Heart left ventricle (tissue), 16 donors: ENCODE results near the gene KIAA1671. TPM values are rescaled to one million over a fixed set of nuclear protein-coding genes. Genes with fewer than 3 reads are reported as not detected.

Source experiments
- ATAC-seq, 4 donors: fragments of 200-7000 bp; cut with Tn5 transposase; one replicate each; pipeline ENCODE4 v1.9.1; 2020 to 2022; ENCODE audit warnings: moderate library complexity in 4 of 4, mild to moderate bottlenecking in 3 of 4, moderate number of reproducible peaks in 1 of 4
- DNase-seq, 5 donors: peaks; one replicate each; pipeline ENCODE4 v3.0.0-alpha.2; 2020
- H3K27ac ChIP-seq, 12 donors: fragments of 200-600 bp; sonication (generic) in 4 of 12; one replicate each; pipeline versions ENCODE4 v1.5.0 to v1.8.0; 2016 to 2022; ENCODE audit warnings: mild to moderate bottlenecking in 2 of 12
- H3K27me3 ChIP-seq, 9 donors: fragments of 200-600 bp; sonication (generic) in 2 of 9; one replicate each; pipeline versions ENCODE4 v1.5.1 to v1.8.0; 2016 to 2022; ENCODE audit warnings: mild to moderate bottlenecking in 3 of 9
- H3K36me3 ChIP-seq, 9 donors: fragments of 200-600 bp; sonication (generic) in 2 of 9; one replicate each; pipeline versions ENCODE4 v1.5.0 to v1.8.0; 2018 to 2022; ENCODE audit warnings: mild to moderate bottlenecking in 2 of 9
- H3K4me1 ChIP-seq, 12 donors: fragments of 200-600 bp; sonication (generic) in 4 of 12; one replicate each; pipeline versions ENCODE4 v1.5.0 to v1.8.0; 2016 to 2022; ENCODE audit warnings: mild to moderate bottlenecking in 3 of 12
- H3K4me3 ChIP-seq, 12 donors: fragments of 200-600 bp; sonication (generic) in 4 of 12; one replicate each; pipeline versions ENCODE4 v1.5.0 to v1.8.0; 2017 to 2022; ENCODE audit warnings: mild to moderate bottlenecking in 9 of 12, moderate library complexity in 4 of 12
- H3K9me3 ChIP-seq, 12 donors: fragments of 200-600 bp; sonication (generic) in 4 of 12; one replicate each; pipeline versions ENCODE4 v1.5.0 to v1.8.0; 2016 to 2022; ENCODE audit warnings: mild to moderate bottlenecking in 1 of 12
- CTCF ChIP-seq, 12 donors: fragments of 200-600 bp; sonication (generic) in 4 of 12; IDR thresholded peaks; one replicate each; pipeline versions ENCODE4 v1.5.0 to v1.8.0; 2018 to 2022; ENCODE audit warnings: antibody characterized with exemption in 12 of 12, mild to moderate bottlenecking in 5 of 12
- POLR2A ChIP-seq, 2 donors: fragments of 450-650 bp; IDR thresholded peaks; one replicate each; pipeline ENCODE4 v1.6.1; 2017; ENCODE audit warnings: antibody characterized with exemption in 2 of 2, mild to moderate bottlenecking in 2 of 2, moderate library complexity in 2 of 2
- WGBS, 4 donors: extraction: QIAGEN DNeasy Blood & Tissue Kit in 2 of 4; methylation state at CpG; one replicate each; pipeline versions ENCODE4 v1.1.5 to v1.1.7; 2013 to 2018; 5-methylcytosine and 5-hydroxymethylcytosine counted together
- intact Hi-C, 10 donors: fragments of 100-400 bp; cut with DNase I; formaldehyde crosslinking; loops; one replicate each; pipeline versions ENCODE4 v1.11.1 to v1.14.2; 2022
- polyA plus RNA-seq, 2 donors: library from polyadenylated mRNA; stranded (reverse); fragments of 200-250 nt; gene quantifications; one replicate each; pipeline ENCODE4 v1.2.3, GENCODE V29; 2013
- total RNA-seq, 9 donors: library from RNA; depleted of rRNA in 2 of 9; stranded (reverse); fragments of >200 nt in 2 of 9; fragmentation: NEBNext Ultra II Directional in 3 of 9; extraction: Animal tissue kit (Norgen Biotek cat#: 25700) in 3 of 9; gene quantifications; one replicate each; pipeline versions ENCODE4 v1.1.0 to v1.2.4, GENCODE V29; 2016 to 2023
- donor health status: ischemic (EF 13 %, LVEDD 7.1; RV severe dilation, severe dysfunction).
- donor health status: healthy with polysubstance abuse.
- donor health status: DM: no; HTN: yes; CAD: no.
- donor health status: DM: no; HTN: no; CAD: no.
- donor health status: ischemic (EF 25% LVEDD 6.9; RV normal size, moderate dysfunction).
- donor health status: ischemic (EF 25% LVEDD 5.7; RV mildly dilated, moderate dysfunction).
- donor health status: healthy.
- donor health status: DM: yes; HTN: yes; CAD: no.
- donor health status: ischemic (EF 35%, LVEDD 5.7; RV mildly dilated, moderate dysfunction).
- donor health status: nonischemic (EF 11% LVEDD 7.7; RV severe dilation, severe dysfunction).
- donor health status: DM: yes; HTN: yes; CAD: no.
- donor health status: PGD.
- donor health status: ischemic (EF 29% LVEDD 5.4; RV normal size, mild dysfunction).
- donor health status: nonischemic (EF 23%, LVEDD 6.1; RV moderate dilation, normal function).

Gene KIAA1671
- total and polyA plus RNA-seq, 11 donors = 4.5 to 22.1 (median 13.2) TPM

- H3K4me3 ChIP-seq = no peak overlapping the region
- no peaks in the 10 kb centered on the region for H3K36me3 ChIP-seq
- TF ChIP-seq CTCF (IDR thresholded peaks at IDR 0.05) (no peak), POLR2A (IDR thresholded peaks at IDR 0.05) (no peak)
- H3K4me1 ChIP-seq = peaks cover 0 to 65% (median 30%) of the 10 kb centered on the region in 12 donors
- intact Hi-C loops = loop anchor here in 1 of 10 donors (5.0 kb wide), 1 partner anchor 41 kb away; no protein-coding TSS in a partner anchor
- ATAC-seq (no peak), DNase-seq (no peak)
- peak overlapping the region in 1 of 12 donors; percentile 19 for H3K27ac ChIP-seq
- no peaks in the 10 kb centered on the region for H3K27me3 ChIP-seq
- no peaks in the 10 kb centered on the region for H3K9me3 ChIP-seq
- 58 to 78% (median 70%) methylated on average over 8 of the region's 8 CpGs for WGBS, 4 donors
These were observed 65.5 kb downstream of the KIAA1671 start for GRCh38 chr22:25018009-25018408.

DNA sequence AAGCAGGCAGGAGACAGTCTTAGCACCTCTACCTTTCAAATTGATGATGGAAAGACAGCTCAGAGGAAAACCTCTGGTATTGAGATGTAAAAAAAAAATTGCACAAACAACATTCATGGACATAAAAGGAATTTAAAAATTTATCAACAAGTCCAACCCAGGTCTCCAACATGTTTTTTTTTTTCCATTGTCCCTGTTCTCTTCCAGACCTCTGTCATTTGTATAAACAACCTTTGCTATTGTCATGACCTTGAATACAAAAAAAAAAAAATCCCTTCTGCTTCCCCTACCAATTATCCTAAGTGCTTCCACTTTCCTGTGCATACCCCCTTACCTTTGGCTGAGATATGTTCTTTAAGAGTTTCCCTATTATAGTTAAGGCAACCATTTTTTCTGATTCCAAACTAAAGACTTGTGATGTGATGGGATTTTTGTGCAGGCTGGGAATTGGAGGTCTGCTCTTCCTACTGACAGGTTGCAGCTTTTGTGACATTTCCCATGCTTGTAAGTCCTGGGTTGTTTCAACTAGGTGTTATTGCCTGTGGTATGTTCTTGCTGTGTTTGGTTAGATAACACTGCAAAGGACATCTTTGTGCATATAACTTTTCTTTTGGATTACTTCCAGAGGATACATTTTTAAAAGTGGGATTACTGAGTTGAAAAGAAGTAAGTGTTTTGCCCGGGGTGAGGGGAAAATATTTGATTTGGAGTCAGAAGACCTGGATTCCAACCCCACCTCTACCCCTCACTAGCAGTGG lies 67.1 kb downstream of the KIAA1671 start:
- ATAC-seq (no peak), DNase-seq (no peak)
- Histone ChIP-seq H3K4me3 (no peak overlapping the region), H3K9me3 (no peaks in the 10 kb centered on the region), H3K27ac (no peak overlapping the region), H3K4me1 (peaks cover 0 to 49% (median 22%) of the 10 kb centered on the region in 12 donors), H3K27me3 (no peaks in the 10 kb centered on the region), H3K36me3 (no peaks in the 10 kb centered on the region)
- 62 to 87% (median 77%) methylated on average over 1 of the region's 1 CpG for WGBS, 4 donors
- no peak for TF ChIP-seq POLR2A (IDR thresholded peaks at IDR 0.05)
- TF ChIP-seq CTCF (IDR thresholded peaks at IDR 0.05) = no peak
- intact Hi-C loops = loop anchor here in 1 of 10 donors (5.0 kb wide), 1 partner anchor 42 kb away; no protein-coding TSS in a partner anchor

DNA sequence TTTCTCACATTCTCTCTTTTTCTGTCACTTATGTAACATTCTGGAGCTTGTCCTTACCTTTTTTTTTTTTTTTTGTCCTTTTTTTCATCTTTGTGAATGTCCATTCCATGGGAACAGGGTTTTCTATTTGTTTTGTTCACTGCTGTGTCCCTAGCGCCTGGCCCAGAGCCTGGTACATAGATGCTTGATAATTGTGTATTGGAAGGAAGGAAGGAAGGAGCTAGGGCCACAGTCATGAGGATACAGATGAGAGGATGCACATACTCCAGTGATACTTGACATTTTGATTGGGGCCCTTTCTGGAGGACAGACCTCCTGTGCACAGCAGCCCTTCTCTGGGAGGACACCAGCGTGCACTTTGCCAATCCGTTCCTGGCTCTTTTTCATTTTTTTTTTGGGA lies 68.9 kb downstream of the KIAA1671 start:
- DNase-seq (no peak), ATAC-seq (peak in 1 of 4 donors; percentile 20)
- H3K36me3 ChIP-seq = no peaks in the 10 kb centered on the region
- WGBS, 4 donors = 71 to 78% (median 75%) methylated on average over 3 of the region's 3 CpGs
- H3K9me3 ChIP-seq = no peaks in the 10 kb centered on the region
- H3K27me3 ChIP-seq = no peaks in the 10 kb centered on the region
- H3K4me1 ChIP-seq = peaks cover 0 to 47% (median 32%) of the 10 kb centered on the region in 12 donors
- no peak overlapping the region for H3K27ac ChIP-seq
- no peak overlapping the region for H3K4me3 ChIP-seq
- intact Hi-C loops = no loop called here
- TF ChIP-seq CTCF (IDR thresholded peaks at IDR 0.05) (no peak), POLR2A (IDR thresholded peaks at IDR 0.05) (no peak)

DNA sequence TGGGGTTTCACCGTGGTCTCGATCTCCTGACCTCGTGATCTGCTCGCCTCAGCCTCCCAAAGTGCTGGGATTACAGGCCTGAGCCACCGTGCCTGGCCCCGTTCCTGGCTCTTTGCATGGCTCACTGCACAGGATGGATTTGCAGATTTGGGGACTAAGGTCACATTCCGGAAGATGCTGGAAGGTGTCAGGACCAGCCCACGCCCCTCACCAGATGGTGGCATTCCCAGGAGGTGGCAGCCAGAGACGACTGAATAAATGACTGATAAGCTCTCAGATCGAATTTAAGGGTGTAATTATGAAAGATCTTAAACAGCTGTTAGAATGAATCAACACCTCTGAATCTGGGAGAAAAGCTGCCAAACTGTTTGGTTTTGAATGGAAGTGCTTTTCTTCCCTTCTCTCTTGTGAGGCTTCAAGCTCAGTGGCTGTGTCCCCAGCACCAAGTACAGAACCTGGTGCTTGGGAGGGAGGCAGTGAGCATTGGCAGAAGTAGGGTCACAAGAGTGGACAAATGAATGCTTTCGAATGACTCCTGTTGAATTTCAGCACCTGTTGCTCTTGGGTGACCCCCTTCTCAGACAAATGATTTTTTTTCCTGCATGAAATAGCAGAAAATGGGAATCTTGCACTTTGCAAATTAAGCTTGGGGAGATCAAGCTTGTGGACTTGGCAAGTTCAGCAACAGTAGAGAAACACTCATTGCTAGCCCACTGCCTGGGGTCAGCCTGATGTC lies 69.6 kb downstream of the KIAA1671 start:
- no peak overlapping the region for H3K4me3 ChIP-seq
- H3K4me1 ChIP-seq = peaks cover 0 to 52% (median 37%) of the 10 kb centered on the region in 12 donors
- 77 to 86% (median 81%) methylated on average over 11 of the region's 11 CpGs for WGBS, 4 donors

More for the DNA sequence above, 69.6 kb downstream of the KIAA1671 start:
- no peaks in the 10 kb centered on the region for H3K9me3 ChIP-seq
- peak in 1 of 5 donors; percentile 62 for DNase-seq
- H3K27ac ChIP-seq = peak overlapping the region in 1 of 12 donors; percentile 37
- intact Hi-C loops = no loop called here
- no peak for TF ChIP-seq CTCF (IDR thresholded peaks at IDR 0.05)
- no peaks in the 10 kb centered on the region for H3K36me3 ChIP-seq
- peak in 3 of 4 donors; percentile 9 to 54 (median 20) for ATAC-seq
- no peaks in the 10 kb centered on the region for H3K27me3 ChIP-seq
